GM12891 (cell line): ENCODE results near the gene NECTIN1.

ENCODE experiments used
- POLR2A ChIP-seq: IDR thresholded peaks from 2 replicates; pipeline ENCODE4 v1.6.1; 2011; ENCODE audit warnings: low read depth, low read length, control low read depth
- POLR2AphosphoS5 ChIP-seq: IDR thresholded peaks from 2 replicates; pipeline ENCODE4 v1.6.1; 2011; ENCODE audit warnings: low read depth, low read length, control low read depth
- TAF1 ChIP-seq: IDR thresholded peaks from 2 replicates; pipeline ENCODE4 v1.6.1; 2011; ENCODE audit warnings: low read depth, low read length, control low read depth

- TF ChIP-seq POLR2AphosphoS5 (no peak), POLR2A (no peak), TAF1 (no peak)
These were observed 121.3 kb downstream of the NECTIN1 start for GRCh38 chr11:119607726-119608125.
